ENCODE results near the gene SPINK2. TPM values are rescaled to one million over a fixed set of nuclear protein-coding genes. Genes with fewer than 3 reads are reported as not detected.

Gene SPINK2
- total and polyA plus RNA-seq, 10 of the 15 experiments (the other 5 are each of a cell fraction or from before 2014, with no cell fraction given): 0.13 to 1.0 (median 0.61) TPM; not detected in 1

DNA sequence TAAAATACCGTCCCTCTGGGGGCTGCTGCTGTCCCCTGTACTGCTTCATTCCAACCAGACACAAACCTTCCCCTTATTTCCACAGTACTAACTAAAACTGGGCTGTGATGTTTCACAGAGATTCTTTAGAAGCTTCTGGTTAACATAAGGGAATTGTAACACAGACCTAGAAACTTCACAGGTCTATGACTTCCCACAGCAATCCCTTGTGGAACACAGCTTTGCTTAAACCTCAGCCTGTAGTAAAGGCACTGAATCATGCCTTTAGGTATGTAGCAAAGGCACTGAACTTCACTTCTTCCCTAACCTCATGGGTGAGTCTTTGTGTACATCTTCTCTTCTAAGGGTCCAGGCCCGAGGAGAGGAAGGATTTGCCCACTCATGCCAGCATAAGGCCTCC is 49.4 kb downstream of the SPINK2 start (continued):
- TF ChIP-seq, protein P1, sequence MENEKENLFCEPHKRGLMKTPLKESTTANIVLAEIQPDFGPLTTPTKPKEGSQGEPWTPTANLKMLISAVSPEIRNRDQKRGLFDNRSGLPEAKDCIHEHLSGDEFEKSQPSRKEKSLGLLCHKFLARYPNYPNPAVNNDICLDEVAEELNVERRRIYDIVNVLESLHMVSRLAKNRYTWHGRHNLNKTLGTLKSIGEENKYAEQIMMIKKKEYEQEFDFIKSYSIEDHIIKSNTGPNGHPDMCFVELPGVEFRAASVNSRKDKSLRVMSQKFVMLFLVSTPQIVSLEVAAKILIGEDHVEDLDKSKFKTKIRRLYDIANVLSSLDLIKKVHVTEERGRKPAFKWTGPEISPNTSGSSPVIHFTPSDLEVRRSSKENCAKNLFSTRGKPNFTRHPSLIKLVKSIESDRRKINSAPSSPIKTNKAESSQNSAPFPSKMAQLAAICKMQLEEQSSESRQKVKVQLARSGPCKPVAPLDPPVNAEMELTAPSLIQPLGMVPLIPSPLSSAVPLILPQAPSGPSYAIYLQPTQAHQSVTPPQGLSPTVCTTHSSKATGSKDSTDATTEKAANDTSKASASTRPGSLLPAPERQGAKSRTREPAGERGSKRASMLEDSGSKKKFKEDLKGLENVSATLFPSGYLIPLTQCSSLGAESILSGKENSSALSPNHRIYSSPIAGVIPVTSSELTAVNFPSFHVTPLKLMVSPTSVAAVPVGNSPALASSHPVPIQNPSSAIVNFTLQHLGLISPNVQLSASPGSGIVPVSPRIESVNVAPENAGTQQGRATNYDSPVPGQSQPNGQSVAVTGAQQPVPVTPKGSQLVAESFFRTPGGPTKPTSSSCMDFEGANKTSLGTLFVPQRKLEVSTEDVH (IDR thresholded peaks at IDR 0.05; ENCODE audit: low read depth, partially characterized antibody): no peak
- TF ChIP-seq NFXL1 (IDR thresholded peaks at IDR 0.05; ENCODE audit: borderline replicate concordance) (no peak), SREBF1 (IDR thresholded peaks at IDR 0.05; ENCODE audit: low read length) (no peak), NBN (IDR thresholded peaks at IDR 0.05) (no peak), SUZ12 (IDR thresholded peaks at IDR 0.05; ENCODE audit: unreplicated experiment) (no peak), RB1 (IDR thresholded peaks at IDR 0.05; ENCODE audit: borderline replicate concordance) (no peak), IKZF1 (conservative IDR thresholded peaks at IDR 0.05) (no peak), POLR2AphosphoS5 (IDR thresholded peaks at IDR 0.05; ENCODE audit: low read length) (no peak), POLR2AphosphoS2 (IDR thresholded peaks at IDR 0.05; ENCODE audit: low read depth, low read length) (no peak)
- TF ChIP-seq, protein P2, sequence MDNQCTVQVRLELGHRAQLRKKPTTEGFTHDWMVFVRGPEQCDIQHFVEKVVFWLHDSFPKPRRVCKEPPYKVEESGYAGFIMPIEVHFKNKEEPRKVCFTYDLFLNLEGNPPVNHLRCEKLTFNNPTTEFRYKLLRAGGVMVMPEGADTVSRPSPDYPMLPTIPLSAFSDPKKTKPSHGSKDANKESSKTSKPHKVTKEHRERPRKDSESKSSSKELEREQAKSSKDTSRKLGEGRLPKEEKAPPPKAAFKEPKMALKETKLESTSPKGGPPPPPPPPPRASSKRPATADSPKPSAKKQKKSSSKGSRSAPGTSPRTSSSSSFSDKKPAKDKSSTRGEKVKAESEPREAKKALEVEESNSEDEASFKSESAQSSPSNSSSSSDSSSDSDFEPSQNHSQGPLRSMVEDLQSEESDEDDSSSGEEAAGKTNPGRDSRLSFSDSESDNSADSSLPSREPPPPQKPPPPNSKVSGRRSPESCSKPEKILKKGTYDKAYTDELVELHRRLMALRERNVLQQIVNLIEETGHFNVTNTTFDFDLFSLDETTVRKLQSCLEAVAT (IDR thresholded peaks at IDR 0.05): no peak

DNA sequence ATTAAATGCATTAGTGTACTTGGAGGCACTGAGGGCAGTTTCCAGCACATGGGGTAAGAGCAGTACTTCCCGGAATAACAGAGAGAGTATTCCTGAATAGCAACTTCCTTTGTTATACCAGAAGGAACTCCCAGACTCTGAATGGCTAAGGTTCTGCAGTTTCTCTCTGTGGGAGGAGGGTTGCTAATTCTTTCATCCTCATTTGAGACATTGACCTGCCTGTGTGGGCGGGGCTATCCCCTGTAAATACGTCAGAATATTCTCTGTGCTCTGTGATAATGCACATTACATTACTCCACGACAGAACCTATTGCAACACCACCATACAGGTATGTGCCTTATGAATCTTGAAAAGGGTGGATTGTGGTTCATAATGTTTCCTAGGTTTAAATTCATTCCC is 52.7 kb downstream of the SPINK2 start:
- Histone ChIP-seq H3K9me3 (replicated peaks; ENCODE audit: control insufficient read depth, insufficient read depth, low read length) (no peaks in the 10 kb centered on the region), H3K4me1 (ENCODE audit: control insufficient read depth, insufficient read depth, low read length) (no peaks in the 10 kb centered on the region), H3K9ac (ENCODE audit: control insufficient read depth, insufficient read depth, low read length) (no peak overlapping the region), H3K4me2 (ENCODE audit: control insufficient read depth, insufficient read depth) (no peak overlapping the region), H3K27me3 (replicated peaks in 1 of 2; ENCODE audit: control insufficient read depth in 2 of 2, insufficient read depth in 2 of 2, low read length in 1 of 2) (no peaks in the 10 kb centered on the region), H2AFZ (ENCODE audit: control insufficient read depth, low read depth, low read length) (no peak overlapping the region), H3K4me3 (no peak overlapping the region), H3K79me2 (ENCODE audit: control insufficient read depth, insufficient read depth, low read length) (no peaks in the 10 kb centered on the region), H4K20me1 (ENCODE audit: control insufficient read depth, insufficient read depth) (no peaks in the 10 kb centered on the region), H3K36me3 (ENCODE audit: control insufficient read depth in 2 of 2, insufficient read depth in 2 of 2, low read length in 1 of 2) (no peaks in the 10 kb centered on the region), H3K27ac (ENCODE audit: control insufficient read depth, insufficient read depth) (no peak overlapping the region)
- ChIA-PET SMC1A (ENCODE audit: uncharacterized antibody, unreplicated experiment) (no interaction called here), POLR2A (no interaction called here), CTCF (interaction anchor here (1.2 kb wide), 1 partner anchor 8 kb away, joined by 5 read pairs; no protein-coding TSS in a partner anchor), RAD21 (ENCODE audit: unreplicated experiment) (no interaction called here)
- ATAC-seq (no peak), FAIRE-seq (no peak), DNase-seq (ENCODE audit: low read depth, low spot score) (no peak)
- TF ChIP-seq ZNF274 (IDR thresholded peaks at IDR 0.05; ENCODE audit: insufficient read depth, insufficient read length) (no peak), BCL11A (IDR thresholded peaks at IDR 0.05; ENCODE audit: low read depth, low read length) (no peak)
- intact Hi-C loops (cut with micrococcal nuclease; ENCODE audit: unreplicated experiment) (no loop called here), in situ Hi-C loops (cut with MboI) (no loop called here)
- no TSS peak for BruUV-seq (replicated peaks)
- 41% methylated on average over 4 of the region's 4 CpGs for WGBS (ENCODE audit: insufficient coverage, insufficient replicate concordance, low lambda C conversion rate, missing lambda C conversion rate)

All from GM12878 (cell line).